ENCODE data around the gene ZNRF3.

The ZNRF3 gene

DNA sequence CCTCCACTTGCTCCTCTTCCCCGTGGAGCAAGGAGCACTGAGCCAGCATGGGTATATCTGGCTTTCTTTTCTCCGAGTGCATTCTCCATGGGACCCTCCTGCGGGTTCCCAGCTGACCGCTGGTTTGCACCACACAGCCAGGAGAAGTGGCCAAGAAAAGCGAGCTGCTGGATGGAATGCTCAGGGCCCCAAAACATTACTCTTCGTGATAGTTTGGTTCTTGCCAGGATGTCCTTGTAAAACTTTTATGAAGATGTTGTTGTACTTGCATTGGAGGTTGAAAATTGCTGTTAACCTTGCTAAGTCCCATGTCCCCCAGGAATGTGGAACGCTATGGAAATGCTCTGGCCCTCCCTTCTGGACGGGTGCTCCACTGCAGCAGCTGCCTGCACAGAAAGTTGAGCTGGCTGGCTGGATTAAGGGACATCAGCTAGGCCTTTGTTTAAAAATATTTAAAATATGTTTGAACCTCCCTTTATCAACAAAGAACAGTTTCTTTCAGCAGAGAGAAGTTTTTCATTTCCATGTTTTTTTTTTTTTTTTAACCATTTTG, 68.7 kb downstream of the ZNRF3 start:
- Histone ChIP-seq H2AFZ (ENCODE audit: low read length, unreplicated experiment) (no peak overlapping the region), H3K36me3 (ENCODE audit: insufficient read depth, low read length) (no peaks in the 10 kb centered on the region), H3K79me2 (ENCODE audit: control insufficient read depth, insufficient read depth, low read length, unreplicated experiment) (no peaks in the 10 kb centered on the region), H3K4me1 (ENCODE audit: control insufficient read depth, insufficient read depth, low read length, unreplicated experiment) (peaks cover 4% of the 10 kb centered on the region), H3K27ac (ENCODE audit: low read depth, low read length) (no peak overlapping the region), H3K27me3 (ENCODE audit: insufficient read depth, low read length) (no peaks in the 10 kb centered on the region), H3K4me3 (ENCODE audit: low read depth, low read length) (no peak overlapping the region)

- H2AFZ ChIP-seq (ENCODE audit: low read length, unreplicated experiment): no peak overlapping the region
- no peaks in the 10 kb centered on the region for H3K27me3 ChIP-seq (ENCODE audit: insufficient read depth, low read length)
- no peak overlapping the region for H3K4me3 ChIP-seq (ENCODE audit: low read depth, low read length)
- no peak overlapping the region for H3K27ac ChIP-seq (ENCODE audit: low read depth, low read length)
- no peaks in the 10 kb centered on the region for H3K36me3 ChIP-seq (ENCODE audit: insufficient read depth, low read length)
- H3K4me1 ChIP-seq (ENCODE audit: control insufficient read depth, insufficient read depth, low read length, unreplicated experiment): peaks cover 4% of the 10 kb centered on the region
- no peaks in the 10 kb centered on the region for H3K79me2 ChIP-seq (ENCODE audit: control insufficient read depth, insufficient read depth, low read length, unreplicated experiment)
Observed at GRCh38 chr22:28952857-28953256, 69.5 kb downstream of the ZNRF3 start.

GRCh38 chr22:28953403-28953802, 70.0 kb downstream of the ZNRF3 start:
- Histone ChIP-seq H3K4me1 (ENCODE audit: control insufficient read depth, insufficient read depth, low read length, unreplicated experiment) (peaks cover 4% of the 10 kb centered on the region), H3K27ac (ENCODE audit: low read depth, low read length) (no peak overlapping the region), H3K27me3 (ENCODE audit: insufficient read depth, low read length) (no peaks in the 10 kb centered on the region)

DNA sequence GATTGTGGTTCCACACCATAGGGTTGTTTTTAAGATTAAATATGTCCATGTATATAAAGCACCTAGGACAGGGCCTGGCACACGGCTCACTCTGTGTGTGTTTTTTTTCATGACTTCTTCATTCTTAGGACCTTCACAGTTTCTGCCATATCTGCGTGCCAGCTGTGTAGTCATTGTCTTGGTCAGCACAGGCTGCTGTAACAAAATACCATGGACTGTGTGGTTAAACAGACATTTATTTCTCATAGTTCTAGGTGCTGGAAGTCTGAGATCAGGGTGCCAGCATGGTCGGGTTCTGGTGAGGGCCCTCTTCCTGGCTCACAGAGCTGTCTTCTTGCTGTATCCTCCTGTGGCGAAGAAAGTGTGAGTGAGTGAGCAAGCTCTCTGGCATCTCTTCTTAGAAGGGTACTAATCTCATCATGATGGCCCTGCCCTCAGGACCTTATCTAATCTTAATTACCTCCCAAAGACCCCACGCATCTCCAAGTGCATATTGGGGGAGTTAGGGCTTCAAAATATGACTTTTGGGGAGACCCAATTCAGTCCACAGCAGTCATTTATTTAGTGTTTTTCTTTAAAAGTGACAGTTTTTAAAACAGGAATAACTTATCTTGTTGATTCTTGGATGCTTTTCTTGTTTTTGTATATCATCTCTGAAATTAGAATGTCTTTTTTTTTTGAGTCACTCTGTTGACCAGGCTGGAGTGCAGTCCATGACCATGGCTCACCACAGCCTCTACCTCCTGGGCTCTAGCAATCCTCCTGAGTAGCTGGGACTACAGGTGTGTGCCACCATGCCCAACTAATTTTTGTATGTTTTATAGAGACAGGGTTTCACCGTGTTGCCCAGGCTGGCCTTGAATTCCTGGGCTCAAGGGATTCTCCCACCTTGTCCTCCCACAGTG, 70.9 kb downstream of the ZNRF3 start:
- H3K36me3 ChIP-seq (ENCODE audit: insufficient read depth, low read length): no peaks in the 10 kb centered on the region
- no peaks in the 10 kb centered on the region for H3K27me3 ChIP-seq (ENCODE audit: insufficient read depth, low read length)
- H3K79me2 ChIP-seq (ENCODE audit: control insufficient read depth, insufficient read depth, low read length, unreplicated experiment): no peaks in the 10 kb centered on the region
- no peak overlapping the region for H3K27ac ChIP-seq (ENCODE audit: low read depth, low read length)
- no peak overlapping the region for H3K4me3 ChIP-seq (ENCODE audit: low read depth, low read length)
- no peak overlapping the region for H2AFZ ChIP-seq (ENCODE audit: low read length, unreplicated experiment)
- peaks cover 4% of the 10 kb centered on the region for H3K4me1 ChIP-seq (ENCODE audit: control insufficient read depth, insufficient read depth, low read length, unreplicated experiment)

More at GRCh38 chr22:28953403-28953802, 70.0 kb downstream of the ZNRF3 start:
- Histone ChIP-seq H3K36me3 (ENCODE audit: insufficient read depth, low read length) (no peaks in the 10 kb centered on the region), H3K79me2 (ENCODE audit: control insufficient read depth, insufficient read depth, low read length, unreplicated experiment) (no peaks in the 10 kb centered on the region), H3K4me3 (ENCODE audit: low read depth, low read length) (no peak overlapping the region), H2AFZ (ENCODE audit: low read length, unreplicated experiment) (no peak overlapping the region)

DNA sequence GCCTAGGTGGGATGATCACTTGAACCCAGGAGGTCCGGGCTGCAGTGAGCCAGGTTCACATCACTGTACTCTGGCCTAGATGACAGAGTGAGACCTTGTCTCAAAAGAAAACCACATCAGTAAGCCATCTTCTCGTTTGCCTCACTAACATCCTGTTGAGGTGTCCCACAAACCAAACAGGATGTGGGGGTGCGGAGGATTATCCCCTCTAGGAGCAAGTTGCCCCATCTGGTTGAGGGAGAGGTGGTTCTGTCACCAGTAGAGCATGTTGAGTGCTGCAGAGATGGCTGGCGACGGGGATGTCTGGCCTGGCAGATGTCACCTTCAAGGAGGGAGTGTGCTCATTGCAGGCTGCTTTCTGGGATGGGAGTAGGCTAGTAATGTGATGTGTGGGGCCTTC, 72.4 kb downstream of the ZNRF3 start:
- H3K4me3 ChIP-seq (ENCODE audit: low read depth, low read length): no peak overlapping the region
- no peak overlapping the region for H3K27ac ChIP-seq (ENCODE audit: low read depth, low read length)
- H3K4me1 ChIP-seq (ENCODE audit: control insufficient read depth, insufficient read depth, low read length, unreplicated experiment): peaks cover 4% of the 10 kb centered on the region
- no peaks in the 10 kb centered on the region for H3K27me3 ChIP-seq (ENCODE audit: insufficient read depth, low read length)
- no peak overlapping the region for H2AFZ ChIP-seq (ENCODE audit: low read length, unreplicated experiment)
- H3K36me3 ChIP-seq (ENCODE audit: insufficient read depth, low read length): no peaks in the 10 kb centered on the region
- H3K79me2 ChIP-seq (ENCODE audit: control insufficient read depth, insufficient read depth, low read length, unreplicated experiment): no peaks in the 10 kb centered on the region

DNA sequence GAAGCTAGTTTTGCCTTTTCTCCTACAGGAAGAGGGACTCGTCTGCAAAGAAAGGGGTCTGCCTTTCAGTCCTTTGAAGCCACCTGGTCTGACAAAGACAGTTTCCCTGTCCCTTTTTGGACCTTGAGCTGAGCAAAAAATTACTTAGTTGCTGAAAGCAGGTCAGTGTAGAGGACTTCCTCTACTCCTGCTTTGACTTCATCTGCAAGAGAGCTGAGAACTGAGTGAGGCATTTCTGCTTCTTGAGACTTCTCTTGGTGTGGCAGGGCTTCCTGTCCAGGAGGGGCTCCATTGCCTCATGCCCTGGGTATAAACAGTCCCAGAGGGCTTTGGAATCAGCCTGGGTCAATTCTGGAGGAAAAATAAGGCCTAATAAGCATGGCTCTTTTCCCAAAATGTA, 73.1 kb downstream of the ZNRF3 start:
- Histone ChIP-seq H3K4me3 (ENCODE audit: low read depth, low read length) (no peak overlapping the region), H3K27ac (ENCODE audit: low read depth, low read length) (no peak overlapping the region), H3K4me1 (ENCODE audit: control insufficient read depth, insufficient read depth, low read length, unreplicated experiment) (peaks cover 4% of the 10 kb centered on the region), H2AFZ (ENCODE audit: low read length, unreplicated experiment) (no peak overlapping the region), H3K79me2 (ENCODE audit: control insufficient read depth, insufficient read depth, low read length, unreplicated experiment) (no peaks in the 10 kb centered on the region), H3K36me3 (ENCODE audit: insufficient read depth, low read length) (no peaks in the 10 kb centered on the region), H3K27me3 (ENCODE audit: insufficient read depth, low read length) (no peaks in the 10 kb centered on the region)

GRCh38 chr22:28958611-28959010, 75.2 kb downstream of the ZNRF3 start:
- Histone ChIP-seq H3K4me3 (ENCODE audit: low read depth, low read length) (no peak overlapping the region), H3K36me3 (ENCODE audit: insufficient read depth, low read length) (no peaks in the 10 kb centered on the region), H3K27me3 (ENCODE audit: insufficient read depth, low read length) (no peaks in the 10 kb centered on the region), H3K79me2 (ENCODE audit: control insufficient read depth, insufficient read depth, low read length, unreplicated experiment) (no peaks in the 10 kb centered on the region), H3K27ac (ENCODE audit: low read depth, low read length) (no peak overlapping the region), H3K4me1 (ENCODE audit: control insufficient read depth, insufficient read depth, low read length, unreplicated experiment) (no peaks in the 10 kb centered on the region), H2AFZ (ENCODE audit: low read length, unreplicated experiment) (no peak overlapping the region)

- H3K27me3 ChIP-seq (ENCODE audit: insufficient read depth, low read length): no peaks in the 10 kb centered on the region
- no peaks in the 10 kb centered on the region for H3K4me1 ChIP-seq (ENCODE audit: control insufficient read depth, insufficient read depth, low read length, unreplicated experiment)
- H3K4me3 ChIP-seq (ENCODE audit: low read depth, low read length): no peak overlapping the region
- no peak overlapping the region for H3K27ac ChIP-seq (ENCODE audit: low read depth, low read length)
- no peaks in the 10 kb centered on the region for H3K36me3 ChIP-seq (ENCODE audit: insufficient read depth, low read length)
- no peak overlapping the region for H2AFZ ChIP-seq (ENCODE audit: low read length, unreplicated experiment)
- H3K79me2 ChIP-seq (ENCODE audit: control insufficient read depth, insufficient read depth, low read length, unreplicated experiment): no peaks in the 10 kb centered on the region
Observed at GRCh38 chr22:28962042-28962554, 78.7 kb downstream of the ZNRF3 start.

GRCh38 chr22:28963362-28963761, 80.0 kb downstream of the ZNRF3 start:
- no peak overlapping the region for H3K4me3 ChIP-seq (ENCODE audit: low read depth, low read length)
- H3K27ac ChIP-seq (ENCODE audit: low read depth, low read length): no peak overlapping the region
- no peak overlapping the region for H2AFZ ChIP-seq (ENCODE audit: low read length, unreplicated experiment)
- no peaks in the 10 kb centered on the region for H3K27me3 ChIP-seq (ENCODE audit: insufficient read depth, low read length)
- no peaks in the 10 kb centered on the region for H3K36me3 ChIP-seq (ENCODE audit: insufficient read depth, low read length)
- H3K4me1 ChIP-seq (ENCODE audit: control insufficient read depth, insufficient read depth, low read length, unreplicated experiment): no peaks in the 10 kb centered on the region
- no peaks in the 10 kb centered on the region for H3K79me2 ChIP-seq (ENCODE audit: control insufficient read depth, insufficient read depth, low read length, unreplicated experiment)

DNA sequence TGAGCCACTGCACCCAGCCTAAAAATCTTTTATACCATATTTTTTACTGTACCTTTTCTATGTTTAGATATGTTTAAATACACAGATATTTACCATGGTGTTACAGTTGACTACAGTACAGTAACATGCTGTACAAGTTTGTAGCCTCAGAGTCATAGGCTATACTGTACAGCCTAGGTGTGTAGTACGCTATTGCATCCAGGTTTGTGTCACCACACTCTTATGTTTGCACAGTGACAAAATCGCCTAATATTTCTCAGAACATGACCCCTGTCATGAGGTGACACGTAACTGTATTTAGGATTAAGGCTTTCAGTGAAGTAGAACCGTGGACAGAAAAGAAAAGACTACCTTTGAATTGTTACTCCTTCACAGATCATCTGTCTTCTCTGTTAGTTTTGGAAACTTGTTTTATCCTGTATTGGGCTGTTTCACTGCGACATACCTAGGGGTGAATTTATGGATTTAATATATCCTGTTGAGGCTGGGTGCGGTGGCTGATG, 83.8 kb downstream of the ZNRF3 start:
- Histone ChIP-seq H3K4me1 (ENCODE audit: control insufficient read depth, insufficient read depth, low read length, unreplicated experiment) (no peaks in the 10 kb centered on the region), H3K36me3 (ENCODE audit: insufficient read depth, low read length) (no peaks in the 10 kb centered on the region), H3K79me2 (ENCODE audit: control insufficient read depth, insufficient read depth, low read length, unreplicated experiment) (no peaks in the 10 kb centered on the region), H3K4me3 (ENCODE audit: low read depth, low read length) (no peak overlapping the region), H3K27ac (ENCODE audit: low read depth, low read length) (no peak overlapping the region), H2AFZ (ENCODE audit: low read length, unreplicated experiment) (no peak overlapping the region), H3K27me3 (ENCODE audit: insufficient read depth, low read length) (no peaks in the 10 kb centered on the region)

- no peak overlapping the region for H3K4me3 ChIP-seq (ENCODE audit: low read depth, low read length)
- H3K79me2 ChIP-seq (ENCODE audit: control insufficient read depth, insufficient read depth, low read length, unreplicated experiment): no peaks in the 10 kb centered on the region
- no peaks in the 10 kb centered on the region for H3K27me3 ChIP-seq (ENCODE audit: insufficient read depth, low read length)
Observed at GRCh38 chr22:28967969-28968368, 84.6 kb downstream of the ZNRF3 start.

More at GRCh38 chr22:28967969-28968368, 84.6 kb downstream of the ZNRF3 start:
- Histone ChIP-seq H3K4me1 (ENCODE audit: control insufficient read depth, insufficient read depth, low read length, unreplicated experiment) (no peaks in the 10 kb centered on the region), H2AFZ (ENCODE audit: low read length, unreplicated experiment) (no peak overlapping the region), H3K27ac (ENCODE audit: low read depth, low read length) (no peak overlapping the region), H3K36me3 (ENCODE audit: insufficient read depth, low read length) (no peaks in the 10 kb centered on the region)

Data from ACC112 (cell line).